ENCODE measurements around the gene PSMB9. TPM values are rescaled to one million over a fixed set of nuclear protein-coding genes. Genes with fewer than 3 reads are reported as not detected.

Gene PSMB9
- total and polyA plus RNA-seq, 4 donors, result 14.4 to 183 (median 61.9) TPM

- Histone ChIP-seq H3K9ac (ENCODE audit: insufficient read depth in 1 of 2, low read length in 2 of 2) (no peak overlapping the region), H3K9me3 (ENCODE audit: control insufficient read depth in 4 of 4, insufficient read depth in 3 of 4, low read length in 3 of 4) (no peaks in the 10 kb centered on the region), H3K36me3 (ENCODE audit: control insufficient read depth in 4 of 4, insufficient read depth in 4 of 4, low read length in 4 of 4) (peaks cover 1 to 47% (median 15%) of the 10 kb centered on the region in 4 donors), H3K4me3 (peak overlapping the region; percentile 75), H3K4me1 (ENCODE audit: control insufficient read depth in 5 of 5, insufficient read depth in 5 of 5, low read length in 5 of 5) (peaks cover 0 to 7% (median 3%) of the 10 kb centered on the region in 5 donors), H3K27ac (ENCODE audit: low read depth in 1 of 2, low read length in 1 of 2) (peak overlapping the region; percentile 47 to 97), H3K27me3 (ENCODE audit: control insufficient read depth in 3 of 3, insufficient read depth in 3 of 3, low read length in 2 of 3) (no peaks in the 10 kb centered on the region)
- ATAC-seq (ENCODE audit: insufficient read depth, low FRiP score), result no peak
- DNase-seq, result no peak
- no peak for TF ChIP-seq CTCF (IDR thresholded peaks at IDR 0.05; ENCODE audit: control extremely low read depth, extremely low read depth)
- WGBS, 2 donors, result 6 to 15% methylated on average over 19 of the region's 19 CpGs
Observed at GRCh38 chr6:32844839-32845383, 9.1 kb upstream of the PSMB9 start.

- TF ChIP-seq CTCF (IDR thresholded peaks at IDR 0.05; ENCODE audit: control extremely low read depth, extremely low read depth), result no peak
- Histone ChIP-seq H3K9ac (ENCODE audit: insufficient read depth in 1 of 2, low read length in 2 of 2) (no peak overlapping the region), H3K4me1 (ENCODE audit: control insufficient read depth in 5 of 5, insufficient read depth in 5 of 5, low read length in 5 of 5) (peaks cover 0 to 7% (median 3%) of the 10 kb centered on the region in 5 donors), H3K27me3 (ENCODE audit: control insufficient read depth in 3 of 3, insufficient read depth in 3 of 3, low read length in 2 of 3) (no peaks in the 10 kb centered on the region), H3K27ac (ENCODE audit: low read depth in 1 of 2, low read length in 1 of 2) (peak overlapping the region in 1 of 2 donors; percentile 97), H3K4me3 (peak overlapping the region; percentile 75), H3K36me3 (ENCODE audit: control insufficient read depth in 4 of 4, insufficient read depth in 4 of 4, low read length in 4 of 4) (peaks cover 6 to 50% (median 20%) of the 10 kb centered on the region in 4 donors), H3K9me3 (ENCODE audit: control insufficient read depth in 4 of 4, insufficient read depth in 3 of 4, low read length in 3 of 4) (no peaks in the 10 kb centered on the region)
- no peak for DNase-seq
- no peak for ATAC-seq (ENCODE audit: insufficient read depth, low FRiP score)
- 20 to 42% methylated on average over 9 to 10 of the region's 10 CpGs for WGBS, 2 donors
Observed at GRCh38 chr6:32845384-32845884, 8.6 kb upstream of the PSMB9 start.

- WGBS, 2 donors, result 90 to 95% methylated on average over 10 of the region's 10 CpGs
- H3K9me3 ChIP-seq (ENCODE audit: control insufficient read depth in 4 of 4, insufficient read depth in 3 of 4, low read length in 3 of 4), result no peaks in the 10 kb centered on the region
- H3K27ac ChIP-seq (ENCODE audit: low read depth in 1 of 2, low read length in 1 of 2), result no peak overlapping the region
- DNase-seq (no peak), ATAC-seq (ENCODE audit: insufficient read depth, low FRiP score) (no peak)
- peaks cover 0 to 14% (median 1%) of the 10 kb centered on the region in 5 donors for H3K4me1 ChIP-seq (ENCODE audit: control insufficient read depth in 5 of 5, insufficient read depth in 5 of 5, low read length in 5 of 5)
- no peaks in the 10 kb centered on the region for H3K27me3 ChIP-seq (ENCODE audit: control insufficient read depth in 3 of 3, insufficient read depth in 3 of 3, low read length in 2 of 3)
- H3K36me3 ChIP-seq (ENCODE audit: control insufficient read depth in 4 of 4, insufficient read depth in 4 of 4, low read length in 4 of 4), result peaks cover 7 to 53% (median 22%) of the 10 kb centered on the region in 4 donors
- no peak for TF ChIP-seq CTCF (IDR thresholded peaks at IDR 0.05; ENCODE audit: control extremely low read depth, extremely low read depth)
- H3K4me3 ChIP-seq, result no peak overlapping the region
- no peak overlapping the region for H3K9ac ChIP-seq (ENCODE audit: insufficient read depth in 1 of 2, low read length in 2 of 2)
Observed at GRCh38 chr6:32847004-32847403, 7.0 kb upstream of the PSMB9 start.

All from lung (tissue), 12 donors.